ENCODE data around the gene CD82.

The CD82 gene

GRCh38 chr11:44614281-44614775, 48.9 kb downstream of the CD82 start:
- DNase-seq (ENCODE audit: low read depth in 2 of 2, low spot score in 1 of 2), result no peak

DNA sequence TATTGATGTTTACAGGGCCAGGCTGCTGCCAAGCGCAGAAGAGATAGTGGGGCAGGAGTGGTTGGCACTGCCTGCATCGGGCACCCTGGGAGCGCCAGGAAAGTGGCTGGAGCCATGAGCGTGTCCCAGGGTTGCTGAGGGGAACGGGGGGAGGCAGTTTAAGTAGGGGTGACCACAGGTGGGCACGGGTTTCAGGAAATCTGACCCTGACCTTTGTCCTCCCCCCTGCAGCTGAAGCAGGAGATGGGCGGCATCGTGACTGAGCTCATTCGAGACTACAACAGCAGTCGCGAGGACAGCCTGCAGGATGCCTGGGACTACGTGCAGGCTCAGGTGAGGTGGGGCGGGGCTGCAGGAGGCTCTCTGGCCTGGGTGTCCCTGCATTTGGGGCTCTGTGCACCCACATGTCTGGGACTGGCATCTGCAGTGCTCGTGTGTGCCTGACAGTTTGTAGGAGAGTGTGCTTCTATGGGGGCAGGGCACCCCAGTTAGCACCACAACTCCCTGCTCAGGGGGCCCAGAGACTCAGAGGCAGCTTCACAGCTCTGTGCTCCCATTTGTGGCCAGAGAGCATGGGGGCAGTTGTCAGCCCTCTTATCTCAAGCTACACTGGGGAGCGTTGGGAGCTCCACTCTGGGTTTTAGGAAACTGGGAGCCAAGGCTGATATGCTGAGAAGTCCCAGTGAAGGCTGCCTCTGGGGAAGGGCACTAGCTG, 49.7 kb downstream of the CD82 start:
- no peak for DNase-seq (ENCODE audit: low read depth in 2 of 2, low spot score in 1 of 2)

GRCh38 chr11:44615913-44616791, 50.7 kb downstream of the CD82 start:
- DNase-seq (ENCODE audit: low read depth in 2 of 2, low spot score in 1 of 2), result no peak

DNA sequence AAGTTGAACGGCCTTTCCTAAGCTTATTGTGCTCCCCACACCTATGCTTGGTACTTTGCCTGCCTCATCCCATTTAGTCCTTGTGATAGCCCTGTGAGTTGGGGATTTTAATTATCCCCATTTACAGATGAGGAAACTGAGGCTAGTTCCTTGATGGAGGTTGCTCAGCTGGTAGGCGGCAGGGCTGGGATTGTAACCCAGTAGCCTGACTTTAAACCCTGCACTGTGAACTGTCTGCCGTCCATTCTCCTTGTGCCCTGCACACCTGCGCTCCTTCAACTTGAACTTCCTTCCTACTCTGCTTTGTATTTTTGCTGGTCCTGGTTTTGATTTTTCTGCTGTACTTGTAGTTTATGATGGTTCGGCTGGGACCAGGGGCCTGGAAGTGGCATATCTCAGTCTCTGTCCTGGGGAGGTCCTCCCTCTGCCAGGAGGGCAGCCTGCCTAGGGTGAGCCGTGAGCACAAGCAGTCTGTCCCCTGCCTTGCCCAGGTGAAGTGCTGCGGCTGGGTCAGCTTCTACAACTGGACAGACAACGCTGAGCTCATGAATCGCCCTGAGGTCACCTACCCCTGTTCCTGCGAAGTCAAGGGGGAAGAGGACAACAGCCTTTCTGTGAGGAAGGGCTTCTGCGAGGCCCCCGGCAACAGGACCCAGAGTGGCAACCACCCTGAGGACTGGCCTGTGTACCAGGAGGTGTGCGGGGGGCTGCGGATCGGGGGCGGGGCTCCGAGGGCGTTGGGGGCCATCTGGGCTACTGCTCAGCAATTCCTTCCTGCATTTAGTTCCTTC, 52.4 kb downstream of the CD82 start:
- no peak for DNase-seq (ENCODE audit: low read depth in 2 of 2, low spot score in 1 of 2)

DNA sequence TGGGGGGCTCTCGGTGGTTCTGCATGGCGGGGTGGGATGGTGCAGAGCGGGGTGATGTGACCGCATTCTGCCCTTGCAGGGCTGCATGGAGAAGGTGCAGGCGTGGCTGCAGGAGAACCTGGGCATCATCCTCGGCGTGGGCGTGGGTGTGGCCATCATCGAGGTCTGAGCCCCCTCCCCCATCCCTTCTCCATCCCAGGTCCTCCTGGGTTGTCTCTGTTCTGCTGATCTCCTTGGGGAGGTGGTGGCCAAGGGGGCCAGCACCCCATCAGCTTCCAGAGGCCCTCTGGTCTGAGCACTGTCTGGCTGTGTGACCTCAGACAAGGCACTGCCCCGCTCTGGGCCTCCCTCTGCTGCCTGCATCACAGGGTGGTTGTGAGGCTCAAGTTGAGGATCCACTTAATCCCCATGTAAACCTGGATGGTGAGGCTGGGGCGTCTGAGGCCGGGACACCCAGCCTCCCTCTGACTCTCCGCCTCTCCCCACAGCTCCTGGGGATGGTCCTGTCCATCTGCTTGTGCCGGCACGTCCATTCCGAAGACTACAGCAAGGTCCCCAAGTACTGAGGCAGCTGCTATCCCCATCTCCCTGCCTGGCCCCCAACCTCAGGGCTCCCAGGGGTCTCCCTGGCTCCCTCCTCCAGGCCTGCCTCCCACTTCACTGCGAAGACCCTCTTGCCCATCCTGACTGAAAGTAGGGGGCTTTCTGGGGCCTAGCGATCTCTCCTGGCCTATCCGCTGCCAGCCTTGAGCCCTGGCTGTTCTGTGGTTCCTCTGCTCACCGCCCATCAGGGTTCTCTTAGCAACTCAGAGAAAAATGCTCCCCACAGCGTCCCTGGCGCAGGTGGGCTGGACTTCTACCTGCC, 53.3 kb downstream of the CD82 start:
- DNase-seq (ENCODE audit: low read depth in 2 of 2, low spot score in 1 of 2), result no peak

DNA sequence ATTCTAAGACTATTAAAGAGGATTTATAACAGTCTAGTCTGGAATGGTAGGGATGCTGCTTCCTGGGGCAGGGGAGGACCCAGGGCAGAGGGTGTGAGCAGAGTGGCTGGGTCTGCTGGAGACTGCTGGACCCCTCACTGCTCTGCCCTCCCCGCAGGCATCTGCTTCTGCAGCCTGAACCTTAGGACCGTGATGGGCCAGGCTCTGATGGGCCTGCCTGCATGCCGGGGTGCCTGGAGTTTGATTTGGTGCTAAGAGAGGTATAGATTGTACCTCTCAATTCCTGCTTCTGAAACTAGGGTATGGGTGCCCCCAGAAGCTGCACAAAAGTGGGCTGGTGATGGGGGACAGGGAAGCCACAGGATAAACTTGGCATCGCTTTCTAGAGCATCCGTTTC, 54.9 kb downstream of the CD82 start:
- DNase-seq (ENCODE audit: low read depth in 2 of 2, low spot score in 1 of 2), result no peak

DNA sequence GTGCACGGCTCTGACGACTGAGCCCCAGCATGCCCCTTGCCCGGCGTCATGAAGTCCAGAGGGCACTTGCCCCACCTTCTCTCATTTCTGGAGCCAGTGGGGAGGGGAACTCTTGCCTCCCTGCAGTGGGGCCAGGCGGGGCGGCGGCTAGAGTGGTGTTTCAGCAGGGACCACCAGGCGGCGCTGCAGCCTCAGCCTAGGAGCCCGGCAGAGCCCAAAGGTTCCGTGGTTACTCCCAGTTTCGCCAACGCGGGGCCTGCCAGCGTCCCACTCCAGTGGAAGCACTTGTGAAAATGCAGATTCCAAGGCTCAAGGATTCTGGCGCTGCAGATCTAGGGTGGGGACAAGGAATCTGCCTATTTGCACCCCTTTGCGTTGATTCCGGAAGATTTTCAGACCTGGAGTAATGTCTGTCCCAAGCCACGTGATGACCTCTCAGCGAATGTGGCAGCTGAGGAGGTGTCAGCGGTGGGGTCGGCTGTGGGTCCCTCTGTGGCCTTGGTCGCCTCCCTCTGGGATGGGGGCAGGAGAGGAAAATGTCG, 55.7 kb downstream of the CD82 start:
- DNase-seq (ENCODE audit: low read depth in 2 of 2, low spot score in 1 of 2), result no peak

- no peak for DNase-seq (ENCODE audit: low read depth in 2 of 2, low spot score in 1 of 2)
Observed at GRCh38 chr11:44621784-44622183, 56.3 kb downstream of the CD82 start.

GRCh38 chr11:44622190-44622650, 56.8 kb downstream of the CD82 start:
- no peak for DNase-seq (ENCODE audit: low read depth in 2 of 2, low spot score in 1 of 2)

DNA sequence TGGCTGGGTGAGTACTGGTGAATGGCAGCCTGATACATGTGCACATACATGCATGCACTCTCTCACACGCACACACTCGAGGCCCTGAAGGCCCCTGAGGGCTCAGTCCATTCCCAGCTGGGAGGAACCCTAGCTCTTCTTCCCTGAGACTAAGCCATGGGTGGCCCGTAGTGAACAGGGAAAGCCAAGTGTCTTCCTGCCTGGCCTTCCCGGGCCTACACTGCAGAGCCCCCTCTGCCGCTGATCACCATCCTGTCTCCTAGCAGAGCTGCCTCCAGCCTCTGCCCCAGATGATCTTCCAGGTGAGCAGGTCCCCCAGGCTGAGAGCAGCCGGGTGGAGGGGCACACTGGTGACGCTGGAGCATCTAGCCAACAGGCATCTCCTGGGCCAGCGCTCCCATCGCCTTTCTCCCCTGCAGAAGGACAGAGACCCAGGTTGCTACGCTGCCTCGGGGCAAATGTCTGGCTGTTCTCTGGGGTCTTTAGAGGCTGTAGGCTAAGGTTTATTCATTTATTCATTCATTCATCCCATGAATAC, 57.3 kb downstream of the CD82 start:
- no peak for DNase-seq (ENCODE audit: low read depth in 2 of 2, low spot score in 1 of 2)

- no peak for DNase-seq (ENCODE audit: low read depth in 2 of 2, low spot score in 1 of 2)
Observed at GRCh38 chr11:44623341-44623730, 57.9 kb downstream of the CD82 start.

- no peak for DNase-seq (ENCODE audit: low read depth in 2 of 2, low spot score in 1 of 2)
Observed at GRCh38 chr11:44623731-44624491, 58.4 kb downstream of the CD82 start.

DNA sequence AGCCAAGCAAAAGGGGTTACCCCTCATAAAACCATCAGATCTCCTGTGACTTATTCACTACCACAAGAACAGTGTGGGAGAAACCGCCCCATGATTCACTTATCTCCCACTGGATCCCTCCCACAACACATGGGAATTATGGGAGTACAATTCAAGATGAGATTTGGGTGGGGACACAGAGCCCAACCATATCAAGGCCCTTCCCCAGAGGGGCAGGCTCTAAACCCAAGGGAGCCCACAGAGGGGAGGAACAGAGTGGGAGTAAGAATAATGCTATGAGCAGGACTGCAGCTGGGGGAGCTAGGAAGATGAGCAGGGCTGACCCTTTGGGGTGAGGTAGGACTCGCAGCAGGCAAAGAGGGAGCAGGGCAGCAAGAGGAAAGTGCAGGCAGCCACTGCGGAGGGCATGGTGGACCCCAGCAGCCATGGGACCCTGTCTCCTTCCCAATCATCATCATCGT, 59.3 kb downstream of the CD82 start:
- DNase-seq (ENCODE audit: low read depth in 2 of 2, low spot score in 1 of 2), result no peak

- no peak for DNase-seq (ENCODE audit: low read depth in 2 of 2, low spot score in 1 of 2)
Observed at GRCh38 chr11:44625759-44626523, 60.5 kb downstream of the CD82 start.

- no peak for DNase-seq (ENCODE audit: low read depth in 2 of 2, low spot score in 1 of 2)
Observed at GRCh38 chr11:44626645-44627044, 61.2 kb downstream of the CD82 start.

DNA sequence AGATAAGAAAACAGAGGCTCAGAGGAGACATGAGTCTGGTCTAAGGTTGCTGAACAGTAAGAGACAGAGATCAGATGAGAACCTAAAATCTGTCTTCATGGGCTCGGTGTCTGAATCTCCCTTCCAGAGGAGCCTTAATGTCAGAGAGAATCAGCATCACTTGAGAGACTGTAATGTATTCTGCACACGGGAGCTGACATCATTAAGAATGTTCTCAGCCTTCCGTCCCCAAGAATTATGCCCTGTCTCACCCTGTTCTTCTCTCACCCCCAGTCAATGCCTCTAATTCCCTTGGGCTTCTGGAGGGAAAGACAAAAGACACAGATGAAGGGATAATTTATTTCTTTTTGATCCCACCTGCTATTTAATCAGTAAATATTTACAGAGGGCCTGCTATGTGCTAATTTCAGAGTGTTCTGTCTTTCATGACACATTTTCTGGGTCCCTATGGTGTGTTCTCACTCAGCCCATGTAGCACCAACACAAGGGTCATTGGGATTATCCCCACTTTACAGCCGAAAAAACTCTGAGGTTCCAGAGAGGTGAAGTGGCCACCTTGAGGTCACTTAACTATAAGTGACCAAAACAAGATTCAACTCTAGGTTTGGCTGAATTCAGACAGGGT, 61.8 kb downstream of the CD82 start:
- no peak for DNase-seq (ENCODE audit: low read depth in 2 of 2, low spot score in 1 of 2)

- no peak for DNase-seq (ENCODE audit: low read depth in 2 of 2, low spot score in 1 of 2)
Observed at GRCh38 chr11:44627911-44628729, 62.7 kb downstream of the CD82 start.

Measured in stimulated activated CD8-positive, alpha-beta memory T cell treated with anti-CD3 and anti-CD28 coated beads, Interleukin-4, amount 100 ng/mL, for 4 hours (primary cell).